HG03378 (cell line): Measurements from ENCODE around the gene TMEM63A.
"Not testable (repeated sequence)": the region's sequence is repeated elsewhere in the genome, so short reads cannot be mapped to it uniquely, and the experiment has no call there.

Experiments
- ATAC-seq: cut with Tn5 transposase; IDR thresholded peaks from one replicate; pipeline ENCODE4 v1.9.1; 2021; ENCODE audit warnings: mild to moderate bottlenecking, moderate library complexity; ENCODE audit not compliant: unreplicated experiment

Gene TMEM63A

GRCh38 chr1:225806736-225807135, 75.4 kb downstream of the TMEM63A start:
- ATAC-seq = not testable (repeated sequence)

- no peak for ATAC-seq
Measured at GRCh38 chr1:225806249-225806648, 75.9 kb downstream of the TMEM63A start.

GRCh38 chr1:225801146-225801545, 81.0 kb downstream of the TMEM63A start:
- ATAC-seq = not testable (repeated sequence)

GRCh38 chr1:225796097-225796496, 86.1 kb downstream of the TMEM63A start:
- ATAC-seq = not testable (repeated sequence)
